Mesendoderm (in vitro differentiated cells): ENCODE measurements around the gene SSH2.

Source experiments
- DNase-seq: peaks from one replicate; pipeline ENCODE4 v3.0.0; 2013
- H2AK5ac ChIP-seq: 2 replicates; pipeline ENCODE4 v1.6.1; 2013; ENCODE audit warnings: low read length, inconsistent platforms
- H2BK120ac ChIP-seq: 2 replicates; pipeline ENCODE4 v1.6.1; 2013; ENCODE audit warnings: low read depth, mild to moderate bottlenecking, low read length, moderate library complexity, mixed read lengths
- H2BK15ac ChIP-seq: replicated peaks from 2 replicates; pipeline ENCODE4 v1.6.1; 2013; ENCODE audit warnings: low read depth, mild to moderate bottlenecking, moderate library complexity
- H2BK5ac ChIP-seq: 2 replicates; pipeline ENCODE4 v1.6.1; 2013; ENCODE audit warnings: low read length, inconsistent platforms
- H3K18ac ChIP-seq: 2 replicates; pipeline ENCODE4 v1.6.1; 2013; ENCODE audit warnings: mild to moderate bottlenecking, low read length, mixed read lengths
- H3K23ac ChIP-seq: one replicate; pipeline ENCODE4 v1.6.1; 2013; ENCODE audit warnings: low read length
- H3K27ac ChIP-seq: 2 replicates; pipeline ENCODE4 v1.5.1; 2013; ENCODE audit warnings: low read depth, mild to moderate bottlenecking, inconsistent platforms, low read length, moderate library complexity
- H3K27me3 ChIP-seq: 2 replicates; pipeline ENCODE4 v1.6.1; 2013; ENCODE audit warnings: low read length, control low read depth, mild to moderate bottlenecking, inconsistent platforms; ENCODE audit not compliant: insufficient read depth, poor library complexity
- H3K36me3 ChIP-seq: 2 replicates; pipeline ENCODE4 v1.6.1; 2013; ENCODE audit warnings: low read length, inconsistent platforms; ENCODE audit not compliant: control insufficient read depth, insufficient read depth
- H3K4ac ChIP-seq: one replicate; pipeline ENCODE4 v1.6.1; 2013; ENCODE audit warnings: low read depth, mild to moderate bottlenecking, low read length, moderate library complexity
- H3K4me1 ChIP-seq: 2 replicates; pipeline ENCODE4 v1.6.1; 2013; ENCODE audit warnings: low read depth, low read length, inconsistent platforms; ENCODE audit not compliant: control insufficient read depth
- H3K4me2 ChIP-seq: 2 replicates; pipeline ENCODE4 v1.6.1; 2013; ENCODE audit warnings: low read length
- H3K4me3 ChIP-seq: 2 replicates; pipeline ENCODE4 v1.5.1; 2013; ENCODE audit warnings: mild to moderate bottlenecking, low read length
- H3K56ac ChIP-seq: one replicate; pipeline ENCODE4 v1.6.1; 2013; ENCODE audit warnings: low read length
- H3K79me1 ChIP-seq: 2 replicates; pipeline ENCODE4 v1.6.1; 2013; ENCODE audit warnings: low read length, inconsistent platforms
- H3K79me2 ChIP-seq: 2 replicates; pipeline ENCODE4 v1.6.1; 2013; ENCODE audit warnings: mild to moderate bottlenecking, low read length; ENCODE audit not compliant: control insufficient read depth, insufficient read depth
- H3K9ac ChIP-seq: 2 replicates; pipeline ENCODE4 v1.6.1; 2013; ENCODE audit warnings: low read length, inconsistent platforms
- H4K5ac ChIP-seq: one replicate; pipeline ENCODE4 v1.6.1; 2013; ENCODE audit warnings: low read length
- H4K8ac ChIP-seq: one replicate; pipeline ENCODE4 v1.6.1; 2013; ENCODE audit warnings: low read depth, mild to moderate bottlenecking, control low read depth, low read length, moderate library complexity
- WGBS: extraction: QIAGEN DNeasy Blood & Tissue Kit; methylation state at CpG from one replicate; pipeline ENCODE4 v1.1.7; 2013; ENCODE audit warnings: low lambda C conversion rate, missing lambda C conversion rate; ENCODE audit not compliant: insufficient coverage; ENCODE audit errors: extremely low coverage; 5-methylcytosine and 5-hydroxymethylcytosine counted together

The SSH2 gene

GRCh38 chr17:29697371-29697770 is 232.7 kb downstream of the SSH2 start:
- Histone ChIP-seq H3K4me1 (no peaks in the 10 kb centered on the region), H2BK15ac (no peak overlapping the region), H2BK5ac (no peak overlapping the region), H3K27me3 (no peaks in the 10 kb centered on the region), H4K5ac (no peak overlapping the region), H3K36me3 (no peaks in the 10 kb centered on the region), H4K8ac (no peak overlapping the region), H3K18ac (no peak overlapping the region), H2AK5ac (no peak overlapping the region), H3K79me2 (no peaks in the 10 kb centered on the region), H3K27ac (no peak overlapping the region), H3K56ac (no peak overlapping the region), H3K23ac (no peak overlapping the region), H3K4me3 (no peak overlapping the region), H3K4me2 (no peak overlapping the region), H3K9ac (no peak overlapping the region), H3K4ac (no peak overlapping the region), H3K79me1 (no peaks in the 10 kb centered on the region), H2BK120ac (no peak overlapping the region)
- no CpG with 5 or more reads among the region's 3 CpGs for WGBS
- no peak for DNase-seq

DNA sequence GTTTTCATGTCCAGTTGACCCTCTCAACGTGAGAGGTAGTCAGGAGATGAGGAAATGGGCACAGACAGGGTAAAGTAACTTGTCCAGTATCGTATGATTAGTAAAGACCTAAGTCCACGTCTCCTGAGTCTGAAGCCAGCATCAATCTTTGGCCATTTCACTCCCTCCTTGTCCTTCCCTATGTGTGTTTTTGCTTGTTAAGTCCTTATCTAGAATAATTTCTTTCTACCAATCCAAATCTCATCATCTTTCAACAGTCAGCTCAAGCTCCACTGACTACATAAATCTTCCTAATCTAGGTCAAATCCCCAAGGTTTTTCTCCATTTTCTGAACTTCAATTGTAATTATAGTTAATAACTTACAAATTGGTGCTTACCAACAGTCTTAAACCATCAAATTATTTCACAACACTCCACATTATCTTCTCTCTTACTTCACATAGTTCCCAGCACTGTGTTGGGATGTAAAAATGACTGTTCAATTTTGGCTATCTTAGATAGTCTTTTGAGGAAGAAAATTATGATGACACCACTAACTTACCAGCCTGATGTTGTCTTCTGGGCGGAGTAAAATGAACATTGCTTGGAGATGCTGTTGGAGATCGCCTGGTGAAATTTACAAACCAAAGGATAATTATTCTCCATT is 235.0 kb downstream of the SSH2 start:
- no peak overlapping the region for H4K5ac ChIP-seq
- H3K79me2 ChIP-seq, result no peaks in the 10 kb centered on the region
- no peak overlapping the region for H2BK15ac ChIP-seq
- no CpG with 5 or more reads among the region's 5 CpGs for WGBS
- DNase-seq, result no peak
- no peak overlapping the region for H3K27ac ChIP-seq
- H3K56ac ChIP-seq, result no peak overlapping the region
- H2BK5ac ChIP-seq, result no peak overlapping the region
- no peak overlapping the region for H3K4me2 ChIP-seq
- H2AK5ac ChIP-seq, result no peak overlapping the region
- no peak overlapping the region for H3K9ac ChIP-seq
- H3K4me1 ChIP-seq, result no peaks in the 10 kb centered on the region
- H3K4ac ChIP-seq, result no peak overlapping the region
- H3K36me3 ChIP-seq, result no peaks in the 10 kb centered on the region
- no peak overlapping the region for H3K4me3 ChIP-seq
- no peak overlapping the region for H4K8ac ChIP-seq
- H3K79me1 ChIP-seq, result no peaks in the 10 kb centered on the region
- H3K23ac ChIP-seq, result no peak overlapping the region
- H2BK120ac ChIP-seq, result no peak overlapping the region
- H3K27me3 ChIP-seq, result no peaks in the 10 kb centered on the region
- H3K18ac ChIP-seq, result no peak overlapping the region

DNA sequence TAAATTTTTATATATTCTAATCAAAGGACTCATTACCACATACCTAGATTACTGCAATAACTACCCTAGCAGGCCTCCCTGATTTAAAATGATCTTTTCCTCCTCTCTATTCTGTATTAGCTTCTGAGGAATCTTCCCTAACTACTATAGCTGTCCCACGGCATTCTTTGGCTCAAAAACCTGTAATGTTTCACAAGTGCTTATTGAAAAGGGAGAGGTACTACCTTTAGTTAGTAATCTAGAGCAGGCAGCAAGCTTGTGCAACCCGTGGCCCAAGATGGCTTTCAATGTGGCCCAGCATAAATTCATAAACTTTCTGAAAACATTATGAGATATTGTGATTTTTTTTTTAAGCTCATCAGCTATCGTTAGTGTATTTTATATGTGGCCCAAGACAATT is 236.3 kb downstream of the SSH2 start:
- Histone ChIP-seq H3K79me1 (no peaks in the 10 kb centered on the region), H2BK5ac (no peak overlapping the region), H3K79me2 (no peaks in the 10 kb centered on the region), H3K27ac (no peak overlapping the region), H3K23ac (no peak overlapping the region), H3K4me3 (no peak overlapping the region), H3K4me2 (no peak overlapping the region), H3K56ac (no peak overlapping the region), H3K27me3 (no peaks in the 10 kb centered on the region), H3K4ac (no peak overlapping the region), H4K8ac (no peak overlapping the region), H2AK5ac (no peak overlapping the region), H2BK120ac (no peak overlapping the region), H4K5ac (no peak overlapping the region), H2BK15ac (no peak overlapping the region), H3K9ac (no peak overlapping the region), H3K18ac (no peak overlapping the region), H3K36me3 (no peaks in the 10 kb centered on the region), H3K4me1 (no peaks in the 10 kb centered on the region)
- no peak for DNase-seq
- no CpG with 5 or more reads among the region's 3 CpGs for WGBS

DNA sequence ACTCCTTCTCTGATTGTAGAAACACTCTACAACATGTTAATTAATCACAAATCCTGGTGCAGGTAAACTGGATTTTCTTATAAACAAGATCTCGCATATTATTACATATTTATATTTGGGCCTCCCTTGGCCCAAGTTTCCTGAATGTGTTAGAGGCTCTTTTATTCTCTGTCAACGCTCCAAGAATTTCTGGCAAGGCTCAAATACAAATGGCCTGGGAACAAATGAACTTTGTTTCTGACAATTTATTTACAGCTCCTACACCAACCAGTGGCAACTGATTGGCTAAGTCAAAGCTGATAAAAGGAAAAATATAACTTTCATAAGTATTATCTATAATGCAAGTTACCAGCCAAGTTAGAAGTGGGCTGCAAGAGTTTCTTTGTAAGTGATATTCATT is 242.4 kb downstream of the SSH2 start:
- H3K23ac ChIP-seq, result no peak overlapping the region
- H3K56ac ChIP-seq, result no peak overlapping the region
- no peaks in the 10 kb centered on the region for H3K4me1 ChIP-seq
- H3K36me3 ChIP-seq, result no peaks in the 10 kb centered on the region
- H3K4ac ChIP-seq, result no peak overlapping the region
- WGBS, result no CpG with 5 or more reads among the region's 2 CpGs
- H3K79me2 ChIP-seq, result no peaks in the 10 kb centered on the region
- no peak overlapping the region for H2BK15ac ChIP-seq
- no peak overlapping the region for H2BK120ac ChIP-seq
- no peak overlapping the region for H3K4me3 ChIP-seq
- no peak for DNase-seq
- no peak overlapping the region for H4K8ac ChIP-seq
- H3K9ac ChIP-seq, result no peak overlapping the region
- H2AK5ac ChIP-seq, result no peak overlapping the region
- H3K27me3 ChIP-seq, result no peaks in the 10 kb centered on the region
- H4K5ac ChIP-seq, result no peak overlapping the region
- no peak overlapping the region for H3K18ac ChIP-seq
- no peak overlapping the region for H2BK5ac ChIP-seq
- no peak overlapping the region for H3K4me2 ChIP-seq
- no peak overlapping the region for H3K27ac ChIP-seq
- H3K79me1 ChIP-seq, result no peaks in the 10 kb centered on the region

DNA sequence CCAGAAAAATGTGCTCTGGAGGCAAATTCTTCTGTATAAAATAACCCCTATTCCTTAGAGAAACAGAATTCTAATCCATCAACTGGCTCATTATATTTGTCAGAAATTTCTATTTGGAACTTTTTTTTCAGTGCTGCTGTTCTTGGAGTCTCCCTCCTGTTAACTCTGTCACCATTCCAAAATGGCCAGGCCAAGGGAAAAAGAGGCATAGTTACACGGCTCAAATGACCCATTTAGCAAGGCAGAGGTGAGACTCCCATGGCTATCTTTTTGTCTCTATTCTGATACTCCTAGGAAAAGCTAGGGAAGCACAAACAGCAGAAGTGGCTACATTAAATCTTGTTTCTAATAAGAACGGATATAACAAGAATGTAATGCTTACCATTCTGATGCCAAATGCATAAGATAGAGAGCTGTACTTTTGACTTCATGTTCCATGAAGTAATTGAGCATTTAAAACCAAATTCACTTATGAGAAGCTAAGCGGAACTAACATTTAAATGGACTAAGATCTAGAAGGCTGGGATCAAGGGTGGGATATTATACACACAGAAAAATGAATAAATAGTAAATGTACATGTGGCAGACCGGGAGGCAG is 242.9 kb downstream of the SSH2 start:
- H3K9ac ChIP-seq, result no peak overlapping the region
- H2BK120ac ChIP-seq, result no peak overlapping the region
- no peak overlapping the region for H3K4me2 ChIP-seq
- H2BK5ac ChIP-seq, result no peak overlapping the region
- no peak overlapping the region for H3K4ac ChIP-seq
- H3K79me2 ChIP-seq, result no peaks in the 10 kb centered on the region
- no peak overlapping the region for H2AK5ac ChIP-seq
- H3K27ac ChIP-seq, result no peak overlapping the region
- no peak overlapping the region for H4K8ac ChIP-seq
- H3K27me3 ChIP-seq, result no peaks in the 10 kb centered on the region
- DNase-seq, result no peak
- no peak overlapping the region for H3K23ac ChIP-seq
- H3K79me1 ChIP-seq, result no peaks in the 10 kb centered on the region
- H3K36me3 ChIP-seq, result no peaks in the 10 kb centered on the region
- no CpG with 5 or more reads among the region's 4 CpGs for WGBS
- no peak overlapping the region for H3K56ac ChIP-seq
- H3K4me3 ChIP-seq, result no peak overlapping the region
- no peak overlapping the region for H2BK15ac ChIP-seq
- H3K4me1 ChIP-seq, result no peaks in the 10 kb centered on the region
- no peak overlapping the region for H3K18ac ChIP-seq
- no peak overlapping the region for H4K5ac ChIP-seq

- Histone ChIP-seq H3K4me2 (no peak overlapping the region), H3K56ac (no peak overlapping the region), H3K27ac (no peak overlapping the region), H4K8ac (no peak overlapping the region), H3K9ac (no peak overlapping the region), H3K79me2 (no peaks in the 10 kb centered on the region), H3K4me3 (no peak overlapping the region), H2BK15ac (no peak overlapping the region), H3K23ac (no peak overlapping the region), H2BK120ac (no peak overlapping the region), H3K4ac (no peak overlapping the region), H2BK5ac (no peak overlapping the region), H3K18ac (no peak overlapping the region), H2AK5ac (no peak overlapping the region), H3K4me1 (no peaks in the 10 kb centered on the region), H3K79me1 (no peaks in the 10 kb centered on the region), H4K5ac (no peak overlapping the region), H3K36me3 (no peaks in the 10 kb centered on the region), H3K27me3 (no peaks in the 10 kb centered on the region)
- no peak for DNase-seq
- no CpG with 5 or more reads among the region's 1 CpG for WGBS
Observed at GRCh38 chr17:29683481-29683880, 246.5 kb downstream of the SSH2 start.
